ENCODE results near the gene ABCC12. TPM values are rescaled to one million over a fixed set of nuclear protein-coding genes. Genes with fewer than 3 reads are reported as not detected.

ABCC12 gene
- total RNA-seq = not detected in 2 replicates

GRCh38 chr16:48155926-48156789 lies at the start of gene ABCC12:
Gene ABCC12, minus strand, starts transcription at chr16:48155993. Its CDS starts 9,569 bp downstream, at chr16:48146424.

Other genes with a start within 250 kb of the ABCC12 start
- gene LONP2, start 88.3 kb upstream of the ABCC12 start, total RNA-seq = 24.3 and 30.1 TPM in 2 replicates
- not detected in 2 replicates for gene ABCC11, start 91.5 kb upstream of the ABCC12 start, total RNA-seq
- 36.7 and 39.3 TPM in 2 replicates for gene SIAH1, start 229.4 kb upstream of the ABCC12 start, total RNA-seq